GM12878 (cell line): ENCODE data around the gene FBXL17. TPM values are rescaled to one million over a fixed set of nuclear protein-coding genes. Genes with fewer than 3 reads are reported as not detected.

Source experiments
- EZH2 ChIP-seq: IDR thresholded peaks from 2 replicates; pipeline ENCODE4 v1.6.1; 2012; ENCODE audit warnings: low read depth, mild to moderate bottlenecking, control low read depth, inconsistent platforms, low read length, borderline replicate concordance; ENCODE audit not compliant: control insufficient read depth
- HDGF ChIP-seq: fragments of 450-650 bp; IDR thresholded peaks from 2 replicates; pipeline ENCODE4 v1.6.1; 2016; ENCODE audit warnings: antibody characterized with exemption
- NFIC ChIP-seq: IDR thresholded peaks from 2 replicates; pipeline ENCODE4 v1.6.1; 2012; ENCODE audit warnings: low read depth, mild to moderate bottlenecking, inconsistent platforms, low read length, moderate library complexity
- POU2F2 ChIP-seq: IDR thresholded peaks from 3 replicates; pipeline ENCODE4 v1.6.1; 2011; ENCODE audit warnings: low read depth, mild to moderate bottlenecking, low read length, borderline replicate concordance
- RUNX3 ChIP-seq: IDR thresholded peaks from 2 replicates; pipeline ENCODE4 v1.6.1; 2012; ENCODE audit warnings: low read length, inconsistent platforms
- SUZ12 ChIP-seq: fragments of 200-600 bp; sonication (generic); IDR thresholded peaks from one replicate; pipeline ENCODE4 v1.6.1; 2018; ENCODE audit warnings: antibody characterized with exemption, mild to moderate bottlenecking; ENCODE audit not compliant: unreplicated experiment
- TCF3 ChIP-seq: IDR thresholded peaks from 2 replicates; pipeline ENCODE4 v1.6.1; 2012; ENCODE audit warnings: low read depth, mild to moderate bottlenecking, low read length, borderline replicate concordance; ENCODE audit not compliant: insufficient read depth
- ZNF207 ChIP-seq: fragments of 450-650 bp; IDR thresholded peaks from 2 replicates; pipeline ENCODE4 v1.6.1; 2014; ENCODE audit warnings: antibody characterized with exemption, mild to moderate bottlenecking, borderline replicate concordance
- ZNF274 ChIP-seq: IDR thresholded peaks from one replicate; pipeline ENCODE4 v1.8.0; 2011; ENCODE audit not compliant: insufficient read length, insufficient read depth
- ZSCAN29 ChIP-seq: fragments of 450-650 bp; IDR thresholded peaks from 2 replicates; pipeline ENCODE4 v1.6.1; 2017; ENCODE audit warnings: mild to moderate bottlenecking, moderate library complexity
- polyA plus RNA-seq, 11 experiments: library from polyadenylated mRNA; depleted of rRNA in 4 of 11; unstranded in 6 of 11; stranded (reverse) in 5 of 11; fragments of >200 nt; fragmentation: Nextera tagmentation in 4 of 11; fragmentation: Illumina TruSeq in 1 of 11; extraction: Ambion mirVana in 4 of 11; extraction: Trizol in 1 of 11; gene quantifications; 1 replicate in 1 of 11; 2 replicates in 10 of 11; pipeline versions ENCODE4 v1.2.1 to v1.2.3, GENCODE V29; 2011 to 2016; ENCODE audit warnings: inconsistent platforms in 2 of 11, missing spikeins in 2 of 11, low read depth in 1 of 11
- total RNA-seq, 4 experiments: library from RNA; depleted of rRNA in 3 of 4; stranded (reverse); fragments of >200 nt in 3 of 4; fragmentation: Illumina TruSeq in 1 of 4; extraction: Trizol in 1 of 4; gene quantifications; 2 replicates each; pipeline versions ENCODE4 v1.2.1 to v1.2.3, GENCODE V29; 2013 to 2021
- TF ChIP-seq, protein P1 (sequence below): IDR thresholded peaks from 2 replicates; pipeline ENCODE4 v1.6.1; 2012; ENCODE audit warnings: low read length, inconsistent platforms
- TF ChIP-seq, protein P2 (sequence below): fragments of 450-650 bp; IDR thresholded peaks from 2 replicates; pipeline ENCODE4 v1.6.1; 2016; ENCODE audit warnings: mild to moderate bottlenecking, moderate library complexity, borderline replicate concordance
- TF ChIP-seq, protein P3 (sequence below): fragments of 450-650 bp; IDR thresholded peaks from 2 replicates; pipeline ENCODE4 v1.6.1; 2017; ENCODE audit warnings: mild to moderate bottlenecking, moderate library complexity
- TF ChIP-seq, protein P4 (sequence below): fragments of 450-650 bp; formaldehyde crosslinking; IDR thresholded peaks from 2 replicates; pipeline ENCODE4 v1.4.0; 2022; ENCODE audit warnings: mild to moderate bottlenecking, moderate library complexity

The FBXL17 gene
- total and polyA plus RNA-seq, 10 of the 15 experiments (the other 5 are each of a cell fraction or from before 2014, with no cell fraction given), result 0.88 to 9.0 (median 4.4) TPM

DNA sequence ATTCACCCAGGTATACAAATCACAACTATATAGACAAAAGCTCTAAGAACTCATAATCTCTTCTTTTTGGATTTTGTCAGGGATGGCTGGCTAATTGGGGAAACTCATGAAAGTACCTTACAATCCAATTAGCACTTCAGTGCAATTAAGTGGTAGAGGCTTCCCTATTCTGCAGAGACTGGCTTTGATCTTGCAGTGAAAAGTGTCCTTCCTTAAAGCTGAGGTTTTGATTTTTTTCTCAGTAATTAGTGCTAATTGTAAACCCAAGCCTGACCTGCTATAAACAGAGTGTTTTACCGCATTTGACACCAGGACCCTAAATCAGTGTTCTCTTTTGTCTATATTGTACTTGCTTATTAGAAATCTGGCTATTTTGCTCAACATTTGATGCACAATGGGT lies 417.2 kb downstream of the FBXL17 start (continued):
- TF ChIP-seq ZNF274, result no peak
- TF ChIP-seq RUNX3, result no peak
- TF ChIP-seq, protein P1, sequence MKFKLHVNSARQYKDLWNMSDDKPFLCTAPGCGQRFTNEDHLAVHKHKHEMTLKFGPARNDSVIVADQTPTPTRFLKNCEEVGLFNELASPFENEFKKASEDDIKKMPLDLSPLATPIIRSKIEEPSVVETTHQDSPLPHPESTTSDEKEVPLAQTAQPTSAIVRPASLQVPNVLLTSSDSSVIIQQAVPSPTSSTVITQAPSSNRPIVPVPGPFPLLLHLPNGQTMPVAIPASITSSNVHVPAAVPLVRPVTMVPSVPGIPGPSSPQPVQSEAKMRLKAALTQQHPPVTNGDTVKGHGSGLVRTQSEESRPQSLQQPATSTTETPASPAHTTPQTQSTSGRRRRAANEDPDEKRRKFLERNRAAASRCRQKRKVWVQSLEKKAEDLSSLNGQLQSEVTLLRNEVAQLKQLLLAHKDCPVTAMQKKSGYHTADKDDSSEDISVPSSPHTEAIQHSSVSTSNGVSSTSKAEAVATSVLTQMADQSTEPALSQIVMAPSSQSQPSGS, result no peak
- TF ChIP-seq, protein P2, sequence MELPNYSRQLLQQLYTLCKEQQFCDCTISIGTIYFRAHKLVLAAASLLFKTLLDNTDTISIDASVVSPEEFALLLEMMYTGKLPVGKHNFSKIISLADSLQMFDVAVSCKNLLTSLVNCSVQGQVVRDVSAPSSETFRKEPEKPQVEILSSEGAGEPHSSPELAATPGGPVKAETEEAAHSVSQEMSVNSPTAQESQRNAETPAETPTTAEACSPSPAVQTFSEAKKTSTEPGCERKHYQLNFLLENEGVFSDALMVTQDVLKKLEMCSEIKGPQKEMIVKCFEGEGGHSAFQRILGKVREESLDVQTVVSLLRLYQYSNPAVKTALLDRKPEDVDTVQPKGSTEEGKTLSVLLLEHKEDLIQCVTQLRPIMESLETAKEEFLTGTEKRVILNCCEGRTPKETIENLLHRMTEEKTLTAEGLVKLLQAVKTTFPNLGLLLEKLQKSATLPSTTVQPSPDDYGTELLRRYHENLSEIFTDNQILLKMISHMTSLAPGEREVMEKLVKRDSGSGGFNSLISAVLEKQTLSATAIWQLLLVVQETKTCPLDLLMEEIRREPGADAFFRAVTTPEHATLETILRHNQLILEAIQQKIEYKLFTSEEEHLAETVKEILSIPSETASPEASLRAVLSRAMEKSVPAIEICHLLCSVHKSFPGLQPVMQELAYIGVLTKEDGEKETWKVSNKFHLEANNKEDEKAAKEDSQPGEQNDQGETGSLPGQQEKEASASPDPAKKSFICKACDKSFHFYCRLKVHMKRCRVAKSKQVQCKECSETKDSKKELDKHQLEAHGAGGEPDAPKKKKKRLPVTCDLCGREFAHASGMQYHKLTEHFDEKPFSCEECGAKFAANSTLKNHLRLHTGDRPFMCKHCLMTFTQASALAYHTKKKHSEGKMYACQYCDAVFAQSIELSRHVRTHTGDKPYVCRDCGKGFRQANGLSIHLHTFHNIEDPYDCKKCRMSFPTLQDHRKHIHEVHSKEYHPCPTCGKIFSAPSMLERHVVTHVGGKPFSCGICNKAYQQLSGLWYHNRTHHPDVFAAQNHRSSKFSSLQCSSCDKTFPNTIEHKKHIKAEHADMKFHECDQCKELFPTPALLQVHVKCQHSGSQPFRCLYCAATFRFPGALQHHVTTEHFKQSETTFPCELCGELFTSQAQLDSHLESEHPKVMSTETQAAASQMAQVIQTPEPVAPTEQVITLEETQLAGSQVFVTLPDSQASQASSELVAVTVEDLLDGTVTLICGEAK, result no peak
- no peak for TF ChIP-seq TCF3
- TF ChIP-seq, protein P3, sequence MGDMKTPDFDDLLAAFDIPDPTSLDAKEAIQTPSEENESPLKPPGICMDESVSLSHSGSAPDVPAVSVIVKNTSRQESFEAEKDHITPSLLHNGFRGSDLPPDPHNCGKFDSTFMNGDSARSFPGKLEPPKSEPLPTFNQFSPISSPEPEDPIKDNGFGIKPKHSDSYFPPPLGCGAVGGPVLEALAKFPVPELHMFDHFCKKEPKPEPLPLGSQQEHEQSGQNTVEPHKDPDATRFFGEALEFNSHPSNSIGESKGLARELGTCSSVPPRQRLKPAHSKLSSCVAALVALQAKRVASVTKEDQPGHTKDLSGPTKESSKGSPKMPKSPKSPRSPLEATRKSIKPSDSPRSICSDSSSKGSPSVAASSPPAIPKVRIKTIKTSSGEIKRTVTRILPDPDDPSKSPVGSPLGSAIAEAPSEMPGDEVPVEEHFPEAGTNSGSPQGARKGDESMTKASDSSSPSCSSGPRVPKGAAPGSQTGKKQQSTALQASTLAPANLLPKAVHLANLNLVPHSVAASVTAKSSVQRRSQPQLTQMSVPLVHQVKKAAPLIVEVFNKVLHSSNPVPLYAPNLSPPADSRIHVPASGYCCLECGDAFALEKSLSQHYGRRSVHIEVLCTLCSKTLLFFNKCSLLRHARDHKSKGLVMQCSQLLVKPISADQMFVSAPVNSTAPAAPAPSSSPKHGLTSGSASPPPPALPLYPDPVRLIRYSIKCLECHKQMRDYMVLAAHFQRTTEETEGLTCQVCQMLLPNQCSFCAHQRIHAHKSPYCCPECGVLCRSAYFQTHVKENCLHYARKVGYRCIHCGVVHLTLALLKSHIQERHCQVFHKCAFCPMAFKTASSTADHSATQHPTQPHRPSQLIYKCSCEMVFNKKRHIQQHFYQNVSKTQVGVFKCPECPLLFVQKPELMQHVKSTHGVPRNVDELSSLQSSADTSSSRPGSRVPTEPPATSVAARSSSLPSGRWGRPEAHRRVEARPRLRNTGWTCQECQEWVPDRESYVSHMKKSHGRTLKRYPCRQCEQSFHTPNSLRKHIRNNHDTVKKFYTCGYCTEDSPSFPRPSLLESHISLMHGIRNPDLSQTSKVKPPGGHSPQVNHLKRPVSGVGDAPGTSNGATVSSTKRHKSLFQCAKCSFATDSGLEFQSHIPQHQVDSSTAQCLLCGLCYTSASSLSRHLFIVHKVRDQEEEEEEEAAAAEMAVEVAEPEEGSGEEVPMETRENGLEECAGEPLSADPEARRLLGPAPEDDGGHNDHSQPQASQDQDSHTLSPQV, result no peak
- TF ChIP-seq POU2F2, result no peak
- TF ChIP-seq HDGF, result no peak
- no peak for TF ChIP-seq ZSCAN29
- TF ChIP-seq SUZ12, result no peak
- TF ChIP-seq NFIC, result no peak
- TF ChIP-seq ZNF207, result no peak
- TF ChIP-seq EZH2, result no peak
- TF ChIP-seq, protein P4, sequence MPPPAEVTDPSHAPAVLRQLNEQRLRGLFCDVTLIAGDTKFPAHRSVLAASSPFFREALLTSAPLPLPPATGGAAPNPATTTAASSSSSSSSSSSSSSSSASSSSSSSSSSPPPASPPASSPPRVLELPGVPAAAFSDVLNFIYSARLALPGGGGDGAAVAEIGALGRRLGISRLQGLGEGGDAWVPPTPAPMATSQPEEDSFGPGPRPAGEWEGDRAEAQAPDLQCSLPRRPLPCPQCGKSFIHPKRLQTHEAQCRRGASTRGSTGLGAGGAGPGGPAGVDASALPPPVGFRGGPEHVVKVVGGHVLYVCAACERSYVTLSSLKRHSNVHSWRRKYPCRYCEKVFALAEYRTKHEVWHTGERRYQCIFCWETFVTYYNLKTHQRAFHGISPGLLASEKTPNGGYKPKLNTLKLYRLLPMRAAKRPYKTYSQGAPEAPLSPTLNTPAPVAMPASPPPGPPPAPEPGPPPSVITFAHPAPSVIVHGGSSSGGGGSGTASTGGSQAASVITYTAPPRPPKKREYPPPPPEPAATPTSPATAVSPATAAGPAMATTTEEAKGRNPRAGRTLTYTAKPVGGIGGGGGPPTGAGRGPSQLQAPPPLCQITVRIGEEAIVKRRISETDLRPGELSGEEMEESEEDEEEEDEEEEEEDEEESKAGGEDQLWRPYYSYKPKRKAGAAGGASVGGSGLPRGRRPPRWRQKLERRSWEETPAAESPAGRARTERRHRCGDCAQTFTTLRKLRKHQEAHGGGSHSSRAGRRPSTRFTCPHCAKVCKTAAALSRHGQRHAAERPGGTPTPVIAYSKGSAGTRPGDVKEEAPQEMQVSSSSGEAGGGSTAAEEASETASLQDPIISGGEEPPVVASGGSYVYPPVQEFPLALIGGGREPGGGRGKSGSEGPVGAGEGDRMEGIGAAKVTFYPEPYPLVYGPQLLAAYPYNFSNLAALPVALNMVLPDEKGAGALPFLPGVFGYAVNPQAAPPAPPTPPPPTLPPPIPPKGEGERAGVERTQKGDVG (CRISPR knock-in tag), result no peak
